PC-9 (cell line): ENCODE results near the gene DSC2. TPM values are rescaled to one million over a fixed set of nuclear protein-coding genes. Genes with fewer than 3 reads are reported as not detected.

Source experiments
- BruUV-seq: library from RNA; stranded (reverse); fragments of 400-500 nt; replicated peaks from 2 replicates; lab custom pipeline; 2021; lab: Mats Ljungman, UMichigan
- CTCF ChIA-PET: fragments of 300-600 bp; sonication (Branson Sonifier 250); formaldehyde crosslinking; loops from one replicate; lab custom pipeline; 2022; ENCODE audit warnings: antibody characterized with exemption; lab: Charles Lee
- POLR2A ChIA-PET: fragments of 300-600 bp; sonication (Branson Sonifier 250); formaldehyde crosslinking; loops from one replicate; lab custom pipeline; 2022; ENCODE audit warnings: antibody characterized with exemption; ENCODE audit not compliant: unreplicated experiment; lab: Charles Lee
- DNase-seq, 2 experiments: peaks; one replicate each; pipeline versions ENCODE4 v3.0.0 to v3.0.0-alpha.2; 2015 to 2022; ENCODE audit warnings: mixed read lengths in 1 of 2
- H2AFZ ChIP-seq: fragments of 200-600 bp; sonication (generic); 2 replicates; pipeline ENCODE4 v1.8.1; 2017; ENCODE audit warnings: antibody characterized with exemption
- H3F3A ChIP-seq: fragments of 200-600 bp; sonication (generic); 2 replicates; pipeline ENCODE4 v1.8.1; 2017; ENCODE audit warnings: antibody characterized with exemption, mild to moderate bottlenecking, low read depth; ENCODE audit not compliant: insufficient read depth
- H3K27ac ChIP-seq: fragments of 200-600 bp; sonication (generic); 2 replicates; pipeline ENCODE4 v1.6.1; 2016; ENCODE audit warnings: mixed run types
- H3K27me3 ChIP-seq: fragments of 200-600 bp; sonication (generic); 2 replicates; pipeline ENCODE4 v1.6.1; 2016; ENCODE audit warnings: low read depth, mixed run types; ENCODE audit not compliant: insufficient read depth
- H3K36me3 ChIP-seq: fragments of 200-600 bp; sonication (generic); 2 replicates; pipeline ENCODE4 v1.6.1; 2016; ENCODE audit warnings: low read depth, mixed run types
- H3K4me1 ChIP-seq: fragments of 200-600 bp; sonication (generic); replicated peaks from 2 replicates; pipeline ENCODE4 v1.6.1; 2016; ENCODE audit warnings: mixed run types; ENCODE audit not compliant: insufficient read depth
- H3K4me2 ChIP-seq: fragments of 200-600 bp; sonication (generic); 2 replicates; pipeline ENCODE4 v1.6.1; 2017; ENCODE audit warnings: mixed run types
- H3K4me3 ChIP-seq: fragments of 200-600 bp; sonication (generic); 2 replicates; pipeline ENCODE4 v1.6.1; 2016; ENCODE audit warnings: mixed run types
- H3K79me2 ChIP-seq: fragments of 200-600 bp; sonication (generic); 2 replicates; pipeline ENCODE4 v1.6.1; 2017; ENCODE audit warnings: low read depth, mixed run types
- H3K9me2 ChIP-seq: fragments of 200-600 bp; sonication (generic); 2 replicates; pipeline ENCODE4 v1.8.1; 2017; ENCODE audit warnings: mild to moderate bottlenecking; ENCODE audit not compliant: insufficient read depth
- H3K9me3 ChIP-seq: fragments of 200-600 bp; sonication (generic); 2 replicates; pipeline ENCODE4 v1.8.1; 2016; ENCODE audit warnings: low read depth; ENCODE audit not compliant: insufficient read depth
- H4K20me1 ChIP-seq: fragments of 200-600 bp; sonication (generic); 2 replicates; pipeline ENCODE4 v1.8.1; 2017; ENCODE audit not compliant: insufficient read depth
- EZH2 ChIP-seq: fragments of 200-600 bp; sonication (generic); IDR thresholded peaks from 2 replicates; pipeline ENCODE4 v1.8.0; 2017; ENCODE audit warnings: antibody characterized with exemption, low read depth
- intact Hi-C: fragments of 100-400 bp; cut with micrococcal nuclease; formaldehyde crosslinking; loops from one replicate; pipeline ENCODE4 v1.10.0; 2022; ENCODE audit not compliant: unreplicated experiment
- total RNA-seq: library from RNA; stranded (reverse); gene quantifications from 2 replicates; pipeline ENCODE4 v1.2.3, GENCODE V29; 2021
- TF ChIP-seq, protein P1 (sequence below): fragments of 200-600 bp; sonication (generic); conservative IDR thresholded peaks from 2 replicates; pipeline ENCODE4 v1.6.1; 2017; ENCODE audit warnings: mixed run types, antibody characterized with exemption, mild to moderate bottlenecking, moderate library complexity

Gene DSC2
- total RNA-seq, 1 experiment from 2014 or later = 16.5 TPM

DNA sequence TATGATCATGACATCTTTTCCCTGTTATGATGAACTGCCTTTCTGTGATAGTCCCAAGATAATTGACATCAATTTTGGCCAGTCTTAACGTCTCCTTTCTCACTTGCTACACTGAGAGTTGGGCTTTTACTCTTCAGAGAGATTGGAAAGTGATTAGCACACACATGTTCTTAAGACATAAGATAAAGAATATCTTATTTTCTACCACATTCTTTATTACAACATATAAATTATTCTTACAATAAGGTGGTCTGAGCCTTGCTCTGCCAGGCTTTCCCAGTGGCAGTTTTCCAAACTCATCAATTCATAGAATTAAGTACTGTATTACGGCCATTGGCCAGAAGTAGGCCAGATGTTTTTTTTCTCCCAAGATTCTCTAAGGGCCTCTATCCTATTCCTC is 54.0 kb downstream of the DSC2 start:
- Histone ChIP-seq H3K9me3 (no peaks in the 10 kb centered on the region), H3K4me2 (no peak overlapping the region), H3K27ac (no peak overlapping the region), H3K27me3 (no peaks in the 10 kb centered on the region), H2AFZ (no peak overlapping the region), H3K9me2 (no peaks in the 10 kb centered on the region), H3F3A (no peaks in the 10 kb centered on the region), H3K4me3 (no peak overlapping the region), H3K36me3 (no peaks in the 10 kb centered on the region), H3K4me1 (no peaks in the 10 kb centered on the region), H4K20me1 (no peaks in the 10 kb centered on the region), H3K79me2 (no peaks in the 10 kb centered on the region)
- intact Hi-C loops = no loop called here
- no peak for DNase-seq
- BruUV-seq = no TSS peak
- ChIA-PET POLR2A (no interaction called here), CTCF (no interaction called here)
- TF ChIP-seq, protein P1, sequence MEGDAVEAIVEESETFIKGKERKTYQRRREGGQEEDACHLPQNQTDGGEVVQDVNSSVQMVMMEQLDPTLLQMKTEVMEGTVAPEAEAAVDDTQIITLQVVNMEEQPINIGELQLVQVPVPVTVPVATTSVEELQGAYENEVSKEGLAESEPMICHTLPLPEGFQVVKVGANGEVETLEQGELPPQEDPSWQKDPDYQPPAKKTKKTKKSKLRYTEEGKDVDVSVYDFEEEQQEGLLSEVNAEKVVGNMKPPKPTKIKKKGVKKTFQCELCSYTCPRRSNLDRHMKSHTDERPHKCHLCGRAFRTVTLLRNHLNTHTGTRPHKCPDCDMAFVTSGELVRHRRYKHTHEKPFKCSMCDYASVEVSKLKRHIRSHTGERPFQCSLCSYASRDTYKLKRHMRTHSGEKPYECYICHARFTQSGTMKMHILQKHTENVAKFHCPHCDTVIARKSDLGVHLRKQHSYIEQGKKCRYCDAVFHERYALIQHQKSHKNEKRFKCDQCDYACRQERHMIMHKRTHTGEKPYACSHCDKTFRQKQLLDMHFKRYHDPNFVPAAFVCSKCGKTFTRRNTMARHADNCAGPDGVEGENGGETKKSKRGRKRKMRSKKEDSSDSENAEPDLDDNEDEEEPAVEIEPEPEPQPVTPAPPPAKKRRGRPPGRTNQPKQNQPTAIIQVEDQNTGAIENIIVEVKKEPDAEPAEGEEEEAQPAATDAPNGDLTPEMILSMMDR = no peak
- no peak for TF ChIP-seq EZH2

DNA sequence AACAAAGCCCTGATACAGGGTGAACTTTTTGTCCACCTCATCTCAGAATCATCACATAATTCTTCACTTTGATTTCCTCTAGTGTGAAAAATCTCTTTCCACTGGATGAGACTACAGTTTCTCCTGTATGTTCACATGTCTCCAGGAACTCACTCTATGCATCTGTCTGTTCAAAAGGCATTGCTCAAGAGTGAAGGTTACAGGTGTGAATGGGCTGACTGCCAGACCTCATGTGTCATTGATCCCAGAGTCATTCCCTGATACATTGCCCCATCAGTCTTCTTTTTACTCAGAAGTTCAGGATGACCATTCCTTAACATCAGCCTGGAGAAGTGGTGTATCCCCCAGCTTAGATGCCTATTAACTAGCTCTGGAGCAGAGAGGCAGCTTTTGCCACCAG is 55.3 kb downstream of the DSC2 start:
- no peak overlapping the region for H2AFZ ChIP-seq
- no peaks in the 10 kb centered on the region for H3K4me1 ChIP-seq
- H3K9me3 ChIP-seq = no peaks in the 10 kb centered on the region
- ChIA-PET CTCF (no interaction called here), POLR2A (no interaction called here)
- H3F3A ChIP-seq = no peaks in the 10 kb centered on the region
- no peaks in the 10 kb centered on the region for H3K79me2 ChIP-seq
- no peak overlapping the region for H3K4me2 ChIP-seq
- TF ChIP-seq EZH2 = no peak
- TF ChIP-seq, protein P1 = no peak
- no peaks in the 10 kb centered on the region for H3K36me3 ChIP-seq
- no peak for DNase-seq
- H3K27me3 ChIP-seq = no peaks in the 10 kb centered on the region
- no peak overlapping the region for H3K27ac ChIP-seq
- no peaks in the 10 kb centered on the region for H3K9me2 ChIP-seq
- H3K4me3 ChIP-seq = no peak overlapping the region
- intact Hi-C loops = no loop called here
- BruUV-seq = no TSS peak
- no peaks in the 10 kb centered on the region for H4K20me1 ChIP-seq

DNA sequence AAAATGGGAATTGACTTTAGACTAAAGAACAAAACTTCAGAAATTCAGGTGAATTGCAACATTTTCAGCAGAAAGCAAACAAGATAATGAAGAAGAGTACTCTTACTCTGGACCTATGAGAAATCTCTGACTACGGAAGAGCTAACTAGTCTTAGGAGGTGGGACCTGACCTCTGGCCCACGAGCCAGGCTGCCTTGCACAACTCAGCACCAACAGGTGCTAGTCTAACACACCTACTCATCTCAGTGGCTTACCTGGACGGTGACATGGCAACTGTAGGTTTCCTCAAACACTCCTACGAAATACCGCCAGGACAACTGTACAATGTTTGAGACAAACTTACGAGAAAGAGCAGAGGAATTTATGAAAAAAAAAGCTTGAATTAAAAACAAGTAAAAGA is 56.6 kb downstream of the DSC2 start:
- no peak overlapping the region for H3K4me3 ChIP-seq
- no peaks in the 10 kb centered on the region for H3K79me2 ChIP-seq
- no peaks in the 10 kb centered on the region for H3K9me2 ChIP-seq
- ChIA-PET POLR2A (no interaction called here), CTCF (no interaction called here)
- H3K9me3 ChIP-seq = no peaks in the 10 kb centered on the region
- intact Hi-C loops = no loop called here
- BruUV-seq = no TSS peak
- H3K4me1 ChIP-seq = no peaks in the 10 kb centered on the region
- no peak overlapping the region for H2AFZ ChIP-seq
- TF ChIP-seq, protein P1 = no peak
- no peak for TF ChIP-seq EZH2
- no peak overlapping the region for H3K27ac ChIP-seq
- H3K36me3 ChIP-seq = no peaks in the 10 kb centered on the region
- H3F3A ChIP-seq = no peaks in the 10 kb centered on the region
- no peaks in the 10 kb centered on the region for H3K27me3 ChIP-seq
- no peak overlapping the region for H3K4me2 ChIP-seq
- H4K20me1 ChIP-seq = no peaks in the 10 kb centered on the region
- no peak for DNase-seq
